IMR-90 (cell line): ENCODE data around the gene NTRK3. TPM values are rescaled to one million over a fixed set of nuclear protein-coding genes. Genes with fewer than 3 reads are reported as not detected.

Source experiments
- ATAC-seq: fragments of 200-7000 bp; cut with Tn5 transposase; 2 replicates; pipeline ENCODE4 v1.9.1; 2020; ENCODE audit warnings: low read depth, mild to moderate bottlenecking, moderate library complexity
- BruUV-seq: library from RNA; stranded (reverse); fragments of 400-500 nt; replicated peaks from 2 replicates; lab custom pipeline; 2021; lab: Mats Ljungman, UMichigan
- CTCF ChIA-PET: fragments of 300-600 bp; formaldehyde crosslinking; extraction: SDS; loops from one replicate; lab custom pipeline; 2021; ENCODE audit warnings: antibody characterized with exemption; lab: Yijun Ruan, JAX
- POLR2A ChIA-PET: fragments of 300-600 bp; sonication (Branson Sonifier 250); formaldehyde crosslinking; loops from one replicate; lab custom pipeline; 2022; ENCODE audit warnings: antibody characterized with exemption; ENCODE audit not compliant: unreplicated experiment; lab: Charles Lee
- DNase-seq: peaks from one replicate; pipeline ENCODE4 v3.0.0; 2013
- H2AFZ ChIP-seq: replicated peaks from 2 replicates; pipeline ENCODE3; 2013; ENCODE audit warnings: low read length, mild to moderate bottlenecking; ENCODE audit not compliant: poor library complexity
- H2AK5ac ChIP-seq: 2 replicates; pipeline ENCODE4 v1.6.1; 2013; ENCODE audit warnings: low read depth, low read length, inconsistent platforms
- H2AK9ac ChIP-seq: replicated peaks from 2 replicates; pipeline ENCODE3; 2013; ENCODE audit warnings: mild to moderate bottlenecking, low read depth, low read length, moderate library complexity; ENCODE audit not compliant: poor library complexity
- H2BK120ac ChIP-seq: 2 replicates; pipeline ENCODE4 v1.6.1; 2013; ENCODE audit warnings: low read depth, low read length, inconsistent platforms
- H2BK15ac ChIP-seq: 3 replicates; pipeline ENCODE4 v1.6.1; 2013; ENCODE audit warnings: low read depth, low read length, inconsistent platforms
- H2BK20ac ChIP-seq: 2 replicates; pipeline ENCODE4 v1.6.1; 2013; ENCODE audit warnings: low read depth, mild to moderate bottlenecking, inconsistent platforms, low read length, moderate library complexity
- H2BK5ac ChIP-seq: 2 replicates; pipeline ENCODE4 v1.6.1; 2013; ENCODE audit warnings: mild to moderate bottlenecking, low read depth, low read length, inconsistent platforms; ENCODE audit not compliant: poor library complexity, severe bottlenecking
- H3K14ac ChIP-seq: replicated peaks from 2 replicates; pipeline ENCODE4 v1.6.1; 2013; ENCODE audit warnings: low read depth, low read length, inconsistent platforms
- H3K18ac ChIP-seq: 2 replicates; pipeline ENCODE4 v1.6.1; 2013; ENCODE audit warnings: low read depth, low read length, control low read depth
- H3K23ac ChIP-seq: 2 replicates; pipeline ENCODE4 v1.6.1; 2013; ENCODE audit warnings: low read depth, low read length, inconsistent platforms
- H3K27ac ChIP-seq: 2 replicates; pipeline ENCODE4 v1.5.1; 2013; ENCODE audit warnings: mild to moderate bottlenecking, control low read depth, low read length; ENCODE audit not compliant: insufficient read depth
- H3K27me3 ChIP-seq: 2 replicates; pipeline ENCODE4 v1.6.1; 2013; ENCODE audit warnings: low read length; ENCODE audit not compliant: control insufficient read depth, insufficient read depth
- H3K36me3 ChIP-seq: 2 replicates; pipeline ENCODE4 v1.6.1; 2013; ENCODE audit warnings: low read length, mixed read lengths; ENCODE audit not compliant: control insufficient read depth, insufficient read depth
- H3K4ac ChIP-seq: 2 replicates; pipeline ENCODE4 v1.6.1; 2013; ENCODE audit warnings: low read depth, low read length, inconsistent platforms
- H3K4me1 ChIP-seq: 2 replicates; pipeline ENCODE4 v1.6.1; 2013; ENCODE audit warnings: low read length, mixed read lengths; ENCODE audit not compliant: control insufficient read depth, insufficient read depth
- H3K4me2 ChIP-seq: 2 replicates; pipeline ENCODE4 v1.6.1; 2013; ENCODE audit warnings: low read depth, mild to moderate bottlenecking, control low read depth, low read length, moderate library complexity
- H3K4me3 ChIP-seq: 2 replicates; pipeline ENCODE4 v1.5.1; 2013; ENCODE audit warnings: low read depth, mild to moderate bottlenecking, control low read depth, low read length, moderate library complexity; ENCODE audit not compliant: insufficient read depth
- H3K56ac ChIP-seq: 2 replicates; pipeline ENCODE4 v1.6.1; 2013; ENCODE audit warnings: low read length, inconsistent platforms; ENCODE audit not compliant: insufficient read depth; ENCODE audit errors: extremely low read depth
- H3K79me1 ChIP-seq, 2 experiments: 2 replicates each; pipeline ENCODE4 v1.6.1; 2013; ENCODE audit warnings: low read length in 2 of 2, inconsistent platforms in 1 of 2, low read depth in 1 of 2
- H3K9ac ChIP-seq: 2 replicates; pipeline ENCODE4 v1.6.1; 2013; ENCODE audit warnings: low read depth, low read length, control low read depth
- H3K9me1 ChIP-seq: 2 replicates; pipeline ENCODE4 v1.6.1; 2013; ENCODE audit warnings: low read length, inconsistent platforms; ENCODE audit not compliant: insufficient read depth
- H3K9me3 ChIP-seq: 2 replicates; pipeline ENCODE4 v1.6.1; 2013; ENCODE audit warnings: low read length; ENCODE audit not compliant: control insufficient read depth, insufficient read depth
- H4K20me1 ChIP-seq: 2 replicates; pipeline ENCODE4 v1.6.1; 2013; ENCODE audit warnings: low read length, inconsistent platforms; ENCODE audit not compliant: insufficient read depth
- H4K5ac ChIP-seq: 2 replicates; pipeline ENCODE4 v1.6.1; 2013; ENCODE audit warnings: mild to moderate bottlenecking, low read depth, low read length, control low read depth
- H4K8ac ChIP-seq, 2 experiments: 2 replicates each; pipeline ENCODE4 v1.6.1; 2013; ENCODE audit warnings: low read depth in 2 of 2, low read length in 2 of 2, control low read depth in 1 of 2, inconsistent platforms in 1 of 2
- H4K91ac ChIP-seq: 2 replicates; pipeline ENCODE4 v1.6.1; 2013; ENCODE audit warnings: low read depth, low read length, inconsistent platforms; ENCODE audit not compliant: insufficient read depth
- BHLHE40 ChIP-seq: fragments of 150-350 bp; IDR thresholded peaks from 2 replicates; pipeline ENCODE4 v1.6.1; 2016; ENCODE audit warnings: mild to moderate bottlenecking, low read depth, low read length
- CEBPB ChIP-seq: IDR thresholded peaks from 2 replicates; pipeline ENCODE4 v1.6.1; 2012; ENCODE audit warnings: low read depth, low read length, improper control_type of control experiment
- FOS ChIP-seq: fragments of 150-350 bp; IDR thresholded peaks from 2 replicates; pipeline ENCODE4 v1.6.1; 2016; ENCODE audit warnings: low read depth, low read length
- MAFK ChIP-seq: IDR thresholded peaks from 2 replicates; pipeline ENCODE4 v1.6.1; 2012; ENCODE audit warnings: low read depth, low read length, improper control_type of control experiment
- MAZ ChIP-seq: IDR thresholded peaks from 2 replicates; pipeline ENCODE4 v1.6.1; 2012; ENCODE audit warnings: low read depth, mild to moderate bottlenecking, low read length, improper control_type of control experiment, moderate library complexity, borderline replicate concordance
- MXI1 ChIP-seq: IDR thresholded peaks from 2 replicates; pipeline ENCODE4 v1.6.1; 2012; ENCODE audit warnings: low read depth, mild to moderate bottlenecking, low read length, moderate library complexity, borderline replicate concordance
- NFE2L2 ChIP-seq: fragments of 150-350 bp; IDR thresholded peaks from 2 replicates; pipeline ENCODE4 v1.6.1; 2016; ENCODE audit warnings: low read depth, mild to moderate bottlenecking, low read length
- POLR2A ChIP-seq: IDR thresholded peaks from 2 replicates; pipeline ENCODE4 v1.6.1; 2012; ENCODE audit warnings: mild to moderate bottlenecking, low read depth, low read length
- RAD21 ChIP-seq: IDR thresholded peaks from 2 replicates; pipeline ENCODE4 v1.6.1; 2012; ENCODE audit warnings: low read length, improper control_type of control experiment
- RCOR1 ChIP-seq: IDR thresholded peaks from 2 replicates; pipeline ENCODE4 v1.6.1; 2012; ENCODE audit warnings: mild to moderate bottlenecking, low read length, improper control_type of control experiment; ENCODE audit not compliant: insufficient replicate concordance
- RFX5 ChIP-seq: IDR thresholded peaks from 2 replicates; pipeline ENCODE4 v1.8.0; 2012; ENCODE audit warnings: low read depth, mild to moderate bottlenecking, low read length, moderate library complexity
- SMC3 ChIP-seq: fragments of 150-350 bp; IDR thresholded peaks from 2 replicates; pipeline ENCODE4 v1.6.1; 2016; ENCODE audit warnings: low read depth, mild to moderate bottlenecking, antibody characterized with exemption, low read length, moderate library complexity
- WGBS, 2 experiments: methylation state at CpG; one replicate each; pipeline versions ENCODE4 v1.1.5 to v1.1.7; 2013; ENCODE audit warnings: missing lambda C conversion rate in 2 of 2; ENCODE audit not compliant: insufficient read length in 1 of 2; ENCODE audit errors: extremely low coverage in 2 of 2; 5-methylcytosine and 5-hydroxymethylcytosine counted together
- dilution Hi-C: fragments of 300-500 bp; cut with HindIII; formaldehyde crosslinking; loops from one replicate; pipeline ENCODE4 v1.14.3; 2018; ENCODE audit warnings: low sequenced_read_pairs; ENCODE audit not compliant: unreplicated experiment
- in situ Hi-C: fragments of 300-500 bp; cut with MboI; formaldehyde crosslinking; loops from 3 replicates; pipeline ENCODE4 v1.14.3; 2019; ENCODE audit warnings: low sequenced_read_pairs, inconsistent platforms, mixed read lengths
- intact Hi-C: fragments of 100-400 bp; cut with micrococcal nuclease; formaldehyde crosslinking; loops from 2 replicates; pipeline ENCODE4 v1.10.0; 2022
- polyA plus RNA-seq, 3 experiments: library from polyadenylated mRNA; depleted of rRNA; stranded (reverse); fragments of >200 nt; gene quantifications; 2 replicates each; pipeline ENCODE4 v1.2.3, GENCODE V29; 2012; ENCODE audit warnings: low replicate concordance in 1 of 3
- total RNA-seq: library from RNA; depleted of rRNA; stranded (reverse); fragments of >200 nt; gene quantifications from 2 replicates; pipeline ENCODE4 v1.2.3, GENCODE V29; 2012
- TF ChIP-seq, protein P1 (sequence below): fragments of 150-350 bp; IDR thresholded peaks from 2 replicates; pipeline ENCODE4 v1.6.1; 2017; ENCODE audit warnings: mild to moderate bottlenecking, antibody characterized with exemption, low read length, low read depth
- TF ChIP-seq, protein P2 (sequence below): conservative IDR thresholded peaks from 2 replicates; pipeline ENCODE4 v1.5.1; 2012; ENCODE audit warnings: mild to moderate bottlenecking, low read depth, low read length, improper control_type of control experiment
- TF ChIP-seq, protein P3 (sequence below): fragments of 150-350 bp; IDR thresholded peaks from 2 replicates; pipeline ENCODE4 v1.6.1; 2016; ENCODE audit warnings: low read depth, mild to moderate bottlenecking, low read length, moderate library complexity, borderline replicate concordance

NTRK3 gene
- total and polyA plus RNA-seq, 2 of the 4 experiments (the other 2 are of a cell fraction) = under 0.01 to 0.15 TPM

DNA sequence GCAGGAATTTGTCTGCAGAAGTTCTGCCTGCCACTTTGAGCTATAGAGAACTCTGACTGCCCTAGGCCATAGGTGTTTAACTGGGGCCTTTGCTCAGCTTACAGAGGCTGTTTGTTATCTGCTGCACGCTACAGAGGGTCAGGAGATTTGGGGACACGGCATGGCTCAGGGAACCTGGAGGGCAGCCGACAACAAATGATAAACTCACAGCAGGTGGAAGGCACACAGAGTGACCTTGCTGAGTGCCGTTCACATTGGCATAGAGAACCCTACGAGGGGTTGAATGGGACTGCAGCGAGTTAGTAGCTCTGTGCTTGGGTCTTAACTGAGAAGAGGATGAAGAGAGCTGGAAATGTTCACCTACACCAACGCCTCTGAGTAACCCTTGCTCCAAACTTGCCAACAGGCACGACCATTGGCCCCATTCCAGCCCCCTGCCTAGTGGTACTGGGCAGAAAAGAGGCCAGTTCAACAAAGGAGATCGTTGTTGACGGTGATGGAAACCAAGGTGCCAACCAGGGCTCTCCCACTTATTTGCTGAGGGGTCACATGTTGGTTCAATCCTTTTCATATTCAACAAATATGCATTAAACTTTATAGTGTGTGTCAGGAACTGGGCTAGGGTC, 301.1 kb downstream of the NTRK3 start:
- H2AK9ac ChIP-seq = no peak overlapping the region
- no peak overlapping the region for H2BK5ac ChIP-seq
- H3K4me2 ChIP-seq = no peak overlapping the region
- no peak overlapping the region for H2AK5ac ChIP-seq
- H3K23ac ChIP-seq = no peak overlapping the region
- H3K14ac ChIP-seq = no peak overlapping the region
- dilution Hi-C loops (no loop called here), intact Hi-C loops (no loop called here), in situ Hi-C loops (no loop called here)
- TF ChIP-seq BHLHE40 (no peak), FOS (no peak), MXI1 (no peak), RCOR1 (no peak), MAFK (no peak), RFX5 (no peak), CEBPB (no peak), RAD21 (no peak), POLR2A (no peak), MAZ (no peak), NFE2L2 (no peak), SMC3 (no peak)
- TF ChIP-seq, protein P1, sequence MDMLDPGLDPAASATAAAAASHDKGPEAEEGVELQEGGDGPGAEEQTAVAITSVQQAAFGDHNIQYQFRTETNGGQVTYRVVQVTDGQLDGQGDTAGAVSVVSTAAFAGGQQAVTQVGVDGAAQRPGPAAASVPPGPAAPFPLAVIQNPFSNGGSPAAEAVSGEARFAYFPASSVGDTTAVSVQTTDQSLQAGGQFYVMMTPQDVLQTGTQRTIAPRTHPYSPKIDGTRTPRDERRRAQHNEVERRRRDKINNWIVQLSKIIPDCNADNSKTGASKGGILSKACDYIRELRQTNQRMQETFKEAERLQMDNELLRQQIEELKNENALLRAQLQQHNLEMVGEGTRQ = no peak
- TF ChIP-seq, protein P2, sequence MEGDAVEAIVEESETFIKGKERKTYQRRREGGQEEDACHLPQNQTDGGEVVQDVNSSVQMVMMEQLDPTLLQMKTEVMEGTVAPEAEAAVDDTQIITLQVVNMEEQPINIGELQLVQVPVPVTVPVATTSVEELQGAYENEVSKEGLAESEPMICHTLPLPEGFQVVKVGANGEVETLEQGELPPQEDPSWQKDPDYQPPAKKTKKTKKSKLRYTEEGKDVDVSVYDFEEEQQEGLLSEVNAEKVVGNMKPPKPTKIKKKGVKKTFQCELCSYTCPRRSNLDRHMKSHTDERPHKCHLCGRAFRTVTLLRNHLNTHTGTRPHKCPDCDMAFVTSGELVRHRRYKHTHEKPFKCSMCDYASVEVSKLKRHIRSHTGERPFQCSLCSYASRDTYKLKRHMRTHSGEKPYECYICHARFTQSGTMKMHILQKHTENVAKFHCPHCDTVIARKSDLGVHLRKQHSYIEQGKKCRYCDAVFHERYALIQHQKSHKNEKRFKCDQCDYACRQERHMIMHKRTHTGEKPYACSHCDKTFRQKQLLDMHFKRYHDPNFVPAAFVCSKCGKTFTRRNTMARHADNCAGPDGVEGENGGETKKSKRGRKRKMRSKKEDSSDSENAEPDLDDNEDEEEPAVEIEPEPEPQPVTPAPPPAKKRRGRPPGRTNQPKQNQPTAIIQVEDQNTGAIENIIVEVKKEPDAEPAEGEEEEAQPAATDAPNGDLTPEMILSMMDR = no peak
- TF ChIP-seq, protein P3, sequence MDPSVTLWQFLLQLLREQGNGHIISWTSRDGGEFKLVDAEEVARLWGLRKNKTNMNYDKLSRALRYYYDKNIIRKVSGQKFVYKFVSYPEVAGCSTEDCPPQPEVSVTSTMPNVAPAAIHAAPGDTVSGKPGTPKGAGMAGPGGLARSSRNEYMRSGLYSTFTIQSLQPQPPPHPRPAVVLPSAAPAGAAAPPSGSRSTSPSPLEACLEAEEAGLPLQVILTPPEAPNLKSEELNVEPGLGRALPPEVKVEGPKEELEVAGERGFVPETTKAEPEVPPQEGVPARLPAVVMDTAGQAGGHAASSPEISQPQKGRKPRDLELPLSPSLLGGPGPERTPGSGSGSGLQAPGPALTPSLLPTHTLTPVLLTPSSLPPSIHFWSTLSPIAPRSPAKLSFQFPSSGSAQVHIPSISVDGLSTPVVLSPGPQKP = no peak
- H4K91ac ChIP-seq = no peak overlapping the region
- no peak overlapping the region for H4K5ac ChIP-seq
- H3K4me3 ChIP-seq = no peak overlapping the region
- WGBS, 2 experiments = 27% methylated on average over 2 of the region's 10 CpGs; no CpG with 5 or more reads in 1 of the 2 experiments
- no peak overlapping the region for H2AFZ ChIP-seq
- POLR2A ChIA-PET = no interaction called here
- H4K20me1 ChIP-seq = no peaks in the 10 kb centered on the region
- H3K36me3 ChIP-seq = no peaks in the 10 kb centered on the region
- H2BK20ac ChIP-seq = no peak overlapping the region
- H3K9ac ChIP-seq = no peak overlapping the region
- CTCF ChIA-PET = no interaction called here
- H4K8ac ChIP-seq = no peak overlapping the region
- peaks cover 4% of the 10 kb centered on the region for H3K9me3 ChIP-seq
- no peaks in the 10 kb centered on the region for H3K4me1 ChIP-seq
- no peaks in the 10 kb centered on the region for H3K79me1 ChIP-seq
- no peak for DNase-seq
- no peak overlapping the region for H3K4ac ChIP-seq
- H2BK120ac ChIP-seq = no peak overlapping the region
- BruUV-seq = no TSS peak
- H3K18ac ChIP-seq = no peak overlapping the region
- H2BK15ac ChIP-seq = no peak overlapping the region
- H3K27ac ChIP-seq = no peak overlapping the region
- H3K9me1 ChIP-seq = no peaks in the 10 kb centered on the region
- no peak overlapping the region for H3K56ac ChIP-seq
- no peaks in the 10 kb centered on the region for H3K27me3 ChIP-seq
- no peak for ATAC-seq
